Right ventricle myocardium inferior (tissue), 1 donor: ENCODE results near the gene MAGEA2B. TPM values are rescaled to one million over a fixed set of nuclear protein-coding genes. Genes with fewer than 3 reads are reported as not detected.
"Not testable (repeated sequence)": the region's sequence is repeated elsewhere in the genome, so short reads cannot be mapped to it uniquely, and the experiment has no call there.

ENCODE experiments used
- ATAC-seq: fragments of 200-7000 bp; cut with Tn5 transposase; one replicate; pipeline ENCODE4 v1.9.1; 2020; ENCODE audit warnings: mild to moderate bottlenecking, moderate library complexity
- DNase-seq: peaks from one replicate; pipeline ENCODE4 v3.0.0; 2021; ENCODE audit errors: missing footprints
- intact Hi-C: fragments of 100-400 bp; cut with DNase I; formaldehyde crosslinking; loops from one replicate; pipeline ENCODE4 v1.11.0; 2022
- long read RNA-seq: library from polyadenylated mRNA; unstranded; transcript quantifications from one replicate; pipeline ENCODE4 v2.0.0, GENCODE V29; 2021
- total RNA-seq: library from RNA; stranded (reverse); fragmentation: NEBNext Ultra II Directional; extraction: Animal tissue kit (Norgen Biotek cat#: 25700); gene quantifications from one replicate; pipeline ENCODE4 v1.2.1, GENCODE V29; 2021
- donor health status: DM: no; HTN: yes; CAD: no; lungs with severe emphysema.

MAGEA2B gene, protein sequence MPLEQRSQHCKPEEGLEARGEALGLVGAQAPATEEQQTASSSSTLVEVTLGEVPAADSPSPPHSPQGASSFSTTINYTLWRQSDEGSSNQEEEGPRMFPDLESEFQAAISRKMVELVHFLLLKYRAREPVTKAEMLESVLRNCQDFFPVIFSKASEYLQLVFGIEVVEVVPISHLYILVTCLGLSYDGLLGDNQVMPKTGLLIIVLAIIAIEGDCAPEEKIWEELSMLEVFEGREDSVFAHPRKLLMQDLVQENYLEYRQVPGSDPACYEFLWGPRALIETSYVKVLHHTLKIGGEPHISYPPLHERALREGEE
- not detected for total RNA-seq
- long read RNA-seq = 0 reads

GRCh38 chrX:152713815-152714787 is at the start of gene MAGEA2B:
MAGEA2B (plus strand) TSS chrX:152714628; CDS start chrX:152717107, 2,479 bp downstream.
- intact Hi-C loops, ATAC-seq, DNase-seq: not testable (repeated sequence)

DNA sequence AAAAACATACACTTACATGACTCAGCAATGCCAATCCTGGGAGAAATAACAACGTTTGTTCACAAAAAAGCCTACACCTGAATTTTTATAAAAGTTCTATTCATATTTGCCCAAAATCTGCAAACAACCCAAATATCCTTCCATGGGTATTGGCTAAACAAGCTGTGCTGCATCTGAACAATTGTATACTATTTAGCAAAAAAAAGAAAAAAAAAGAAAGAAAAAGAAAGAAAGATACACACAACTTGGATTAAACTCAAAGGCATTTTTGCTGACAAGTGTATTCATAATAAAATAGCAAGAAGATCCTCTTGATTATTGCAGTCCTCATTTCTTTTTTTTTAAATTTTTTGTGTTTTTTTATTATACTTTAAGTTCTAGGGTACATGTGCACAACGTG is 40.3 kb upstream of the MAGEA2B start:
- DNase-seq = no peak
- ATAC-seq = no peak
- intact Hi-C loops = no loop called here

GRCh38 chrX:152674652-152675051 is 39.8 kb upstream of the MAGEA2B start:
- DNase-seq, ATAC-seq, intact Hi-C loops: not testable (repeated sequence)

DNA sequence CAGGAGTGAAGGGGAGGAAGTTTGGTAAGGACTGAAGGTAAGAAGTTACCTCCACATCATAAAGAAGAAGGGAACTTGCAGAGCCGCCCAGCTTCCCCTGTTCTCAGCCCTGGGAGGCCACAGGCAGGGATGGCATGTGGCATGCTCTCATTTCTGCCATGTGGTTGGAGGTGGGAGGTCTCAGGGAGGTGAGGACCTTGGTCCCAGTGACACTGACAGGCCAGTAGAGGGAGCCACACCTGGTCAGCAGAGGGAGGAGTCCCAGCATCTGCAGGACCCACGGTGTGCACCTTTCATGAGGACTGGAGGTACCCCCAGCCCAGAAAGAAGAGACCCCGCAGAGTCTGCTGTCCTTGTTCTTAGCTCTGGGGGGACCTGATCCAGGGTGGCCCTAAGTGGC is 33.4 kb upstream of the MAGEA2B start:
- intact Hi-C loops, DNase-seq, ATAC-seq: not testable (repeated sequence)

DNA sequence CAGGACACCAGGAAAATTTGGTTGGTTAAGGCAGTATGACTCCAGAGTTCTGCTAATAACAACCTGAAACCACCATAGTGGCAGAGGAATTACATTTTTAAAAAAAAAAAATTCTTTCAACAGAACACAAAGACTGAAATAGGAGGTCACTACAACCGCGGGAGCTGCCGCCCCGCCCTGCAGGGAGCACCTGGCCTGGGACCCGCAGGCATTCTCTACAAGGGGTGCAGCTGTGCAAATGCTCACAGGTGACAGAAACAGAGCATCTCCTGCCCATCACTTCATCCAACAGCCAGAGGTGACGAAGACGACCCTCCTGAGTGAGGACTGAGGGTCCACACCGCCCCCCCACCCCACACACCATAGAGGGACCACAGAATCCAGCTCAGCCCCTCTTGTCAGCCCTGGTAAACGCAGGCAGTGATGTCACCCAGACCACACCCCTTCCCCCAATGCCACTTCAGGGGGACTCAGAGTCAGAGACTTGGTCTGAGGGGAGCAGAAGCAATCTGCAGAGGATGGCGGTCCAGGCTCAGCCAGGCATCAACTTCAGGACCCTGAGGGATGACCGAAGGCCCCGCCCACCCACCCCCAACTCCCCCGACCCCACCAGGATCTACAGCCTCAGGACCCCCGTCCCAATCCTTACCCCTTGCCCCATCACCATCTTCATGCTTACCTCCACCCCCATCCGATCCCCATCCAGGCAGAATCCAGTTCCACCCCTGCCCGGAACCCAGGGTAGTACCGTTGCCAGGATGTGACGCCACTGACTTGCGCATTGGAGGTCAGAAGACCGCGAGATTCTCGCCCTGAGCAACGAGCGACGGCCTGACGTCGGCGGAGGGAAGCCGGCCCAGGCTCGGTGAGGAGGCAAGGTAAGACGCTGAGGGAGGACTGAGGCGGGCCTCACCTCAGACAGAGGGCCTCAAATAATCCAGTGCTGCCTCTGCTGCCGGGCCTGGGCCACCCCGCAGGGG is 16.2 kb upstream of the MAGEA2B start, which contains the start of gene MAGEA3:
Gene MAGEA3 (plus strand): TSS at position 843 of the 980 bp plus-strand sequence. CDS start 2,039 bp downstream, outside the sequence.
- ATAC-seq, intact Hi-C loops, DNase-seq: not testable (repeated sequence)

GRCh38 chrX:152700390-152700789 is 14.0 kb upstream of the MAGEA2B start:
- ATAC-seq, intact Hi-C loops: not testable (repeated sequence)
- DNase-seq = peak; percentile 18

DNA sequence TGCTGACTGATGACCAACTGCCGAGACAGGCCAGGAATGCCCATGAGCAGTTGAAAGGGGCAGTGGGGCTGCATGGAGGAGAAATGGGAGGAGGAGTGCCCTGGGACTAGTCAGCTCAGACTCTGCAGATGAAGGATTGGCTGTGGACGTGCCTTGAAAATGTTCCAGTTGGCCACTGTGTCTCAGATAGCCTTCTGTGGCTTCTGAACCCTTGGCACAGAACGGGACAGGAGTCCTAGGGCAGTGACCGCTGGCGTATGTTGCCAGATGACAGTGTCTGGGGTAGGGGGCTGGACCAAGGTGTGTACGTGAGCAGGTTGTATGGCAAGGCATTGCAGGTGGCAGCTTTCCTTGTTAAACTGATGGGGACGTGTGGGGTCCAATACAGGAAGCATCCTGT is 7.9 kb upstream of the MAGEA2B start:
- intact Hi-C loops, ATAC-seq, DNase-seq: not testable (repeated sequence)

GRCh38 chrX:152709173-152709572 is 5.3 kb upstream of the MAGEA2B start, which contains the start of gene CSAG2:
CSAG2 (minus strand) TSS chrX:152709273; CDS start chrX:152709112, 161 bp downstream.
- DNase-seq, ATAC-seq, intact Hi-C loops: not testable (repeated sequence)

DNA sequence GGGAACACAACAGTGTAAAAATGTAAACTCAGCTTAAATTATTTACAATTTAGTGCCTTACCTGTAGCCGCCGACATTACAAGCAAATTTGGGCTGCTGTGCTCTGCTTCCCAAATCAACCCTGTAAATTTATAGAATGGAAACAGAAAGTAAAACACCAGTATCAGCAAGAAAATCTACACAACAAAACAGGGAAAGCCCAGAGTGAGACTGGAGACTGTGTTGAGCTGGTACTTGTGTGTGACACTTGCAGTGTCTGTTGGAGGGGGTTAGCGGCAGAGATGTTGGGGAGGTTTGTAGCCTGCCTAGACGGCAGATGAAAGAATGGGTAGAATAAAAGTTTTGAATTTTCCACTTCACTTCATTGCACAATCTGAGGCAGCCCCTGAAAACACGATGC is 1.2 kb upstream of the MAGEA2B start:
- intact Hi-C loops, ATAC-seq, DNase-seq: not testable (repeated sequence)

GRCh38 chrX:152725409-152725808 is 11.0 kb downstream of the MAGEA2B start:
- intact Hi-C loops = no loop called here
- DNase-seq (no peak), ATAC-seq (no peak)

DNA sequence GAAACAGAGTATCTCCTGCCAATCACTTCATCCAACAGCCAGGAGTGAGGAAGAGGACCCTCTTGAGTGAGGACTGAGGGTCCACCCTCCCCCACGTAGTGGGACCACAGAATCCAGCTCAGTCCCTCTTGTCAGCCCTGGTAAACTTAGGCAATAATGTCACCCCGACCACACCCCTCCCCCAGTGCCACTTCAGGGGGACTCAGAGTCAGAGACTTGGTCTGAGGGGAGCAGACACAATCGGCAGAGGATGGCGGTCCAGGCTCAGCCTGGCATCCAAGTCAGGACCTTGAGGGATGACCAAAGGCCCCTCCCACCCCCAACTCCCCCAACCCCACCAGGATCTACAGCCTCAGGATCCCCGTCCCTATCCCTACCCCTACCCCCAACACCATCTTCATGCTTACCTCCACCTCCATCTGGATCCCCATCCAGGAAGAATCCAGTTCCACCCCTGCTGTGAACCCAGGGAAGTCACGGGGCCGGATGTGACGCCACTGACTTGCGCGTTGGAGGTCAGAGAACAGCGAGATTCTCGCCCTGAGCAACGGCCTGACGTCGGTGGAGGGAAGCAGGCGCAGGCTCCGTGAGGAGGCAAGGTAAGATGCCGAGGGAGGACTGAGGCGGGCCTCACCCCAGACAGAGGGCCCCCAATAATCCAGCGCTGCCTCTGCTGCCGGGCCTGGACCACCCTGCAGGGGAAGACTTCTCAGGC is 19.0 kb downstream of the MAGEA2B start, which contains the start of the genes CSAG1 and MAGEA12:
Gene CSAG1 (minus strand): TSS at position 461 of the 715 bp plus-strand sequence. CDS start 1,261 bp downstream, outside the sequence.
Gene MAGEA12 (plus strand): TSS at position 497 of the 715 bp plus-strand sequence. CDS start 2,405 bp downstream, outside the sequence.
- intact Hi-C loops = no loop called here
- ATAC-seq = no peak
- no peak for DNase-seq

GRCh38 chrX:152734143-152734858 is 19.9 kb downstream of the MAGEA2B start:
- DNase-seq, intact Hi-C loops, ATAC-seq: not testable (repeated sequence)

- ATAC-seq (no peak), DNase-seq (no peak)
- intact Hi-C loops = no loop called here
Measured at GRCh38 chrX:152735101-152735500, 20.7 kb downstream of the MAGEA2B start.

GRCh38 chrX:152735860-152736511 is 21.6 kb downstream of the MAGEA2B start:
- ATAC-seq (no peak), DNase-seq (no peak)
- intact Hi-C loops = no loop called here

- ATAC-seq, DNase-seq, intact Hi-C loops: not testable (repeated sequence)
Measured at GRCh38 chrX:152736528-152736927, 22.1 kb downstream of the MAGEA2B start.

GRCh38 chrX:152738560-152738959 is 24.1 kb downstream of the MAGEA2B start:
- DNase-seq = no peak
- no peak for ATAC-seq
- intact Hi-C loops = no loop called here
